Upper lobe of left lung (tissue), 6 donors: ENCODE measurements around the gene GLIS1. TPM values are rescaled to one million over a fixed set of nuclear protein-coding genes. Genes with fewer than 3 reads are reported as not detected.

ENCODE experiments used
- ATAC-seq, 2 donors: fragments of 200-7000 bp; cut with Tn5 transposase; one replicate each; pipeline ENCODE4 v1.9.1; 2022; ENCODE audit warnings: mild to moderate bottlenecking in 2 of 2, moderate library complexity in 2 of 2; ENCODE audit not compliant: low FRiP score in 2 of 2
- DNase-seq, 2 donors: peaks; one replicate each; pipeline ENCODE4 v3.0.0-alpha.2; 2019 to 2020
- H3K27ac ChIP-seq, 4 donors: fragments of 200-600 bp; sonication (generic); one replicate each; pipeline ENCODE4 v1.5.1; 2016 to 2019
- H3K27me3 ChIP-seq, 4 donors: fragments of 200-600 bp; sonication (generic); one replicate each; pipeline ENCODE4 v1.5.1; 2017 to 2019
- H3K36me3 ChIP-seq, 4 donors: fragments of 200-600 bp; sonication (generic); one replicate each; pipeline ENCODE4 v1.5.1; 2016 to 2019
- H3K4me1 ChIP-seq, 4 donors: fragments of 200-600 bp; sonication (generic); one replicate each; pipeline ENCODE4 v1.5.1; 2018 to 2019
- H3K4me3 ChIP-seq, 4 donors: fragments of 200-600 bp; sonication (generic); one replicate each; pipeline ENCODE4 v1.5.1; 2017 to 2019; ENCODE audit warnings: mild to moderate bottlenecking in 2 of 4, moderate library complexity in 1 of 4
- H3K9me3 ChIP-seq, 4 donors: fragments of 200-600 bp; sonication (generic); one replicate each; pipeline ENCODE4 v1.5.1; 2018 to 2019
- CTCF ChIP-seq, 6 experiments: fragments of 450-650 bp in 4 of 6; fragments of 200-600 bp in 2 of 6; sonication (generic) in 2 of 6; IDR thresholded peaks; one replicate each; pipeline ENCODE4 v1.5.1; 2016 to 2019; ENCODE audit warnings: antibody characterized with exemption in 6 of 6
- EP300 ChIP-seq, 4 donors: sonication (generic); formaldehyde crosslinking; IDR thresholded peaks; one replicate each; pipeline ENCODE4 v1.5.1; 2017; ENCODE audit warnings: antibody characterized with exemption in 4 of 4, control low read depth in 2 of 4
- POLR2A ChIP-seq, 4 donors: fragments of 450-650 bp; IDR thresholded peaks; one replicate each; pipeline ENCODE4 v1.5.1; 2016 to 2017; ENCODE audit warnings: antibody characterized with exemption in 4 of 4, mild to moderate bottlenecking in 2 of 4
- POLR2AphosphoS5 ChIP-seq, 2 donors: sonication (generic); formaldehyde crosslinking; IDR thresholded peaks; one replicate each; pipeline ENCODE4 v1.5.1; 2017; ENCODE audit warnings: antibody characterized with exemption in 2 of 2
- WGBS, 2 donors: methylation state at CpG; one replicate each; pipeline ENCODE4 v1.1.5; 2017 to 2018; 5-methylcytosine and 5-hydroxymethylcytosine counted together
- total RNA-seq, 6 donors: library from RNA; depleted of rRNA in 4 of 6; stranded (reverse); fragments of >200 nt in 4 of 6; gene quantifications; one replicate each; pipeline versions ENCODE4 v1.1.0 to v1.2.1, GENCODE V29; 2016 to 2021
- donor health status: DM: no; HTN: no; CAD: no; lungs with moderate emphysema.
- donor health status: DM: no; HTN: yes; CAD: no; lungs with severe emphysema.

Gene GLIS1
- total RNA-seq, 6 donors from 2014 or later: 0.26 to 1.0 TPM; not detected in 4

DNA sequence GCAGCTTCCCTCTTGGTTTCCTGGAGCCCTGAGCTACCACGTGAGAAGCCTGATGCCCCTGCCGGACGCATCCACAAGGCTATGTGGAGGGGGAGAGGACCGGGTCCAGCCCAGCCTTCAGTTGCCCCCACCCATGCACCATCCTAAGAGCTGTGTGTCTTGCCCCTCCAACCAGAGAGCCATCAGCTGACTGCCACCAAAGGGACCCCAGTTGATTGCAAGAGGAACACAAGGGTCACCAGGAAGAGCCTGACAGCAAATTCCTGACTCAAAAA, 81.5 kb downstream of the GLIS1 start:
- DNase-seq (no peak), ATAC-seq (no peak)
- no peaks in the 10 kb centered on the region for H3K27me3 ChIP-seq
- H3K36me3 ChIP-seq: no peaks in the 10 kb centered on the region
- H3K4me1 ChIP-seq: no peaks in the 10 kb centered on the region
- H3K27ac ChIP-seq: no peak overlapping the region
- no peaks in the 10 kb centered on the region for H3K9me3 ChIP-seq
- WGBS, 2 donors: 24 to 44% methylated on average over 4 of the region's 4 CpGs
- H3K4me3 ChIP-seq: no peak overlapping the region
- no peak for TF ChIP-seq CTCF (IDR thresholded peaks at IDR 0.05)
- no peak for TF ChIP-seq POLR2A (IDR thresholded peaks at IDR 0.05)
- TF ChIP-seq EP300 (IDR thresholded peaks at IDR 0.05): no peak
- TF ChIP-seq POLR2AphosphoS5 (IDR thresholded peaks at IDR 0.05): no peak

GRCh38 chr1:53656747-53657530, 82.0 kb downstream of the GLIS1 start:
- ATAC-seq: no peak
- DNase-seq: no peak
- WGBS, 2 donors: 79 to 83% methylated on average over 7 to 11 of the region's 11 CpGs
- Histone ChIP-seq H3K4me3 (no peak overlapping the region), H3K4me1 (no peaks in the 10 kb centered on the region), H3K9me3 (no peaks in the 10 kb centered on the region), H3K27me3 (no peaks in the 10 kb centered on the region), H3K36me3 (no peaks in the 10 kb centered on the region), H3K27ac (no peak overlapping the region)
- TF ChIP-seq EP300 (IDR thresholded peaks at IDR 0.05): no peak
- TF ChIP-seq CTCF (IDR thresholded peaks at IDR 0.05): no peak

DNA sequence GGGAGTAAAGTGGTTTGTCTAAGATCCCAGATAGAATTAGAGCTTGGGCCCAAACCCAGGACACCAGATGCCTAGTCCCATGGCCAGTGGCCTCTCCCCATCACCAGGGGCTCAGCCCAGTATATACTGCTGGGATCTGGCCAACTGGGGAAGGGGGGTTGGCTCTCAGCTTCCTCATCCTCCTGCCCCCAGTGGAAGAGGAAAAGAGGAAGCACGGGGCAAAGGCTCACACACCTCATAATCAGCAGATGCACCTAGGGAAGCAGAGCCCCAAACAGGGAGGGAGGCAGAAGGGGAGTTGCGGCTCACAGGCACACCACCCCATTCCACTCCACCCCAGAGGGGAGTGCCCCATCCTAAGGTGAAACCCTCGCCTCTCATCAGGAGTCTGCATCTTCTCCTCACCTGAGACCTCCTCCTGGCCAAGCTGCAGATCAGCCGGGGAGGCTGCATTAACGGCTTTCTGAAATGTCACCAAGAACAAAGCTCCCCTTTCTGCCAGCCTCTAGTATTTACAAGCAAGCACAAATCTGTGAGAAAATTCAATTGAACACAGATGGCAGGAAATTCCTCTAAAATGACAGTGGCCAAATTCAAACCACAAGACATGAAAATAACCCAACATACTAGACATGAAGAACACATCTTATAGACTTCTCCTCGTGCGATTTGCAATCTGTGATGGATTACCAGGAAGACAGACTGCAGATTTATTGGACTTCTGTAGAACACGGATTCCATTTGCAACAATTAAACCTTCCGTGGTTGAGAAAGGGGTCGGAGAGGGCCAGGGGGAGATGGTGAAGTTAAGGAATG, 82.8 kb downstream of the GLIS1 start:
- Histone ChIP-seq H3K36me3 (no peaks in the 10 kb centered on the region), H3K4me3 (no peak overlapping the region), H3K4me1 (no peaks in the 10 kb centered on the region), H3K27ac (no peak overlapping the region), H3K27me3 (no peaks in the 10 kb centered on the region), H3K9me3 (no peaks in the 10 kb centered on the region)
- no peak for DNase-seq
- WGBS, 2 donors: 32 to 48% methylated on average over 9 to 10 of the region's 10 CpGs
- TF ChIP-seq EP300 (IDR thresholded peaks at IDR 0.05) (no peak), CTCF (IDR thresholded peaks at IDR 0.05) (no peak), POLR2A (IDR thresholded peaks at IDR 0.05) (no peak), POLR2AphosphoS5 (IDR thresholded peaks at IDR 0.05) (no peak)
- no peak for ATAC-seq

DNA sequence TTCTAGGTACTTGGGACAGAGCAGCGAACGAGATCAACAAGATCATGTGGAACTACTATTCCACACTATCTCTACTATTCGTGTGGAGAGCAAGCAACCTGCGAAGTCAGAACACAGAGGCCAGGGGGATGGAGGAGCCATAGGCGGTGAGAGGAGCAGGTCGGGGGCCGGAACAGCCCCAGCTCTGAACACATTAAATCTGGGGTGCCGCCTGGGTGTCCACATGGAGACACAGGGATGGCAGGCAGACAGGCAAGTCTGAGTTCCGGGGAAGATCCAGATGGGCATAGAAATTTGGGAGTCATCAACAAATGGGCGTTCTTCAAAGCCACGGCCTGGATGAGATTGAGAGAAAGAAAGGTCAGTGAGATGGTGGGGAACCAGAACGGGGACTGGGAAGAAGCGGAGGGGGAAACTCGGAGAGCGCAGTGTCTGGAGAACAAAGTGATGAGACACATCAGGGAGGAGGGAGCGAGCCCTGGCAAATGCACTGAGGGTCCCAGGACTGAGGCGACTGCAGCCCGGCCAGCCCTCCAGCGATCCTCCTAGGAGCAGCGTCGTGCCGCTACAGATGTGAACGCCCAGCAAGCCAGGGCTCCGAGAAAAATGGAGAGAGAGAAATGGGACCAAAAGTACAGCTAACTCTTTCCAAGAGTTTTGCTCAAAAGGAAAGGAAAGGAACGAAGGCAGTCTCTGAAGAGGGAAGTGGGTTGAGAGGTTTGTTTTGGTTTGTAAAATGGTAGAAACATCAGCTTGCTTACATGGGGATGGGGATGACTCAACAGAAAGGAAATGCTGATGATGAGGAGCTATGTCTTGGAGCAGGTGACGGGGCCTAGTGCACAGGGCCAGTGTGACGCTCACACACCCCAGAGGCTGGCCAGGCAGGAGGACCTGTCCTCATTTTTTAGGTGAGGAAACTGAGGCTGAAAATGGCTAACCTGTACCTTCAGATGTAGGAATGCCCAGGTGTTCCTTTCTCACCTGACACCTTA, 84.5 kb downstream of the GLIS1 start:
- no peak overlapping the region for H3K27ac ChIP-seq
- 77 to 79% methylated on average over 25 to 27 of the region's 27 CpGs for WGBS, 2 donors
- no peak for DNase-seq
- no peaks in the 10 kb centered on the region for H3K4me1 ChIP-seq
- no peak for ATAC-seq
- TF ChIP-seq POLR2A (IDR thresholded peaks at IDR 0.05): no peak
- no peaks in the 10 kb centered on the region for H3K27me3 ChIP-seq
- no peaks in the 10 kb centered on the region for H3K9me3 ChIP-seq
- no peaks in the 10 kb centered on the region for H3K36me3 ChIP-seq
- H3K4me3 ChIP-seq: no peak overlapping the region

- H3K4me1 ChIP-seq: no peaks in the 10 kb centered on the region
- no peak overlapping the region for H3K4me3 ChIP-seq
- TF ChIP-seq CTCF (IDR thresholded peaks at IDR 0.05) (no peak), EP300 (IDR thresholded peaks at IDR 0.05) (no peak), POLR2A (IDR thresholded peaks at IDR 0.05) (no peak), POLR2AphosphoS5 (IDR thresholded peaks at IDR 0.05) (no peak)
- H3K27me3 ChIP-seq: no peaks in the 10 kb centered on the region
- H3K27ac ChIP-seq: no peak overlapping the region
- no peaks in the 10 kb centered on the region for H3K9me3 ChIP-seq
- 30 to 53% methylated on average over 4 to 5 of the region's 5 CpGs for WGBS, 2 donors
- no peak for ATAC-seq
- no peak for DNase-seq
- H3K36me3 ChIP-seq: no peaks in the 10 kb centered on the region
These were observed 85.3 kb downstream of the GLIS1 start for GRCh38 chr1:53653631-53654030.
